Stimulated activated CD8-positive, alpha-beta memory T cell treated with anti-CD3 and anti-CD28 coated beads, Interleukin-7, amount 100 ng/mL, for 24 hours (primary cell): ENCODE measurements around the gene ENO4.

Experiments
- DNase-seq: peaks from one replicate; pipeline ENCODE4 v3.0.0-alpha.2; 2020; ENCODE audit warnings: low read depth

The ENO4 gene, protein sequence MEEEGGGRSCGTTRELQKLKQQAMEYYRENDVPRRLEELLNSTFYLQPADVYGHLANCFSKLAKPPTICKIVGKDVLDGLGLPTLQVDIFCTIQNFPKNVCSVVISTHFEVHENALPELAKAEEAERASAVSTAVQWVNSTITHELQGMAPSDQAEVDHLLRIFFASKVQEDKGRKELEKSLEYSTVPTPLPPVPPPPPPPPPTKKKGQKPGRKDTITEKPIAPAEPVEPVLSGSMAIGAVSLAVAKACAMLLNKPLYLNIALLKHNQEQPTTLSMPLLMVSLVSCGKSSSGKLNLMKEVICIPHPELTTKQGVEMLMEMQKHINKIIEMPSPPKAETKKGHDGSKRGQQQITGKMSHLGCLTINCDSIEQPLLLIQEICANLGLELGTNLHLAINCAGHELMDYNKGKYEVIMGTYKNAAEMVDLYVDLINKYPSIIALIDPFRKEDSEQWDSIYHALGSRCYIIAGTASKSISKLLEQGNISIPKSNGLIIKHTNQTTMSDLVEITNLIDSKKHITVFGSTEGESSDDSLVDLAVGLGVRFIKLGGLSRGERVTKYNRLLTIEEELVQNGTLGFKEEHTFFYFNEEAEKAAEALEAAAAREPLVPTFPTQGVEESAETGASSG

DNA sequence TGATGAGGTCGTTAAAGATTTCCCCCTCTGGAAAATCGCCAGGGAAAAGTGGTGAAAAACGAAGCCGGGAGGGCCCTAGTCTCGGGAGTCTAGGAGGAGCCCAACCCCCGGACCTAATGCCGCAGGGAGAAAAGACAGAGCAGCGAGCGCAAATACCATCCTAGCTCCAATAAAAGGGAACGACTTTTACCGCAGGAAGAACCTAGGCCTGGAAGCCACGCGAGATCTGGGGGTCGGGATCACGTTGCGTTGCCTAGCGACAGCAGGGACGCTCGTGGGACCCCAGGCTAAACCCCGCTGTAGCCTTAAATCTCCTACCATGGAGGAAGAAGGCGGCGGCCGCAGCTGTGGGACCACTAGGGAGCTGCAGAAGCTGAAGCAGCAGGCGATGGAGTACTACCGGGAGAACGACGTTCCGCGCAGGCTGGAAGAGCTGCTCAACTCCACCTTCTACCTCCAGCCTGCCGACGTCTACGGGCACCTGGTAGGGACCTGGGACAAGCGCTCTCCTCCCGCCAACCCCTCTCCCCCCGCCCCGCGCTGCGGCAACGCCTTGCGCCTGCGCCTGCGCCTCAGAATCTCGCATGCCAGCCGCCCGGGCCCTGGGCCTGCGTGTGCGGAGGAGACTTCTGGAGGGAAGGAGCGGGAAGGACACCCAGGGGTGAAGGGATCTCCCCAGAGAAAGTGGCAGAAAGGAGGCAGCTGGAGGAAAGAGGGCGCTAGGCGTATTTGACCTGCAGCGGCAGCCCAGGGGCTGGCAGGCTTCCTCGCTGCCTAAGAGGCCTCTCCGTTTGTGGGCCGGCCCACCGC is at the start of gene ENO4:
ENO4 (plus strand) TSS at position 252 of the 810 bp plus-strand sequence; CDS start at position 320, 68 bp downstream.
- no peak for DNase-seq

GRCh38 chr10:116800286-116800929 is 48.9 kb upstream of the ENO4 start:
- DNase-seq, result no peak

GRCh38 chr10:116801658-116802057 is 47.6 kb upstream of the ENO4 start:
- DNase-seq, result no peak

DNA sequence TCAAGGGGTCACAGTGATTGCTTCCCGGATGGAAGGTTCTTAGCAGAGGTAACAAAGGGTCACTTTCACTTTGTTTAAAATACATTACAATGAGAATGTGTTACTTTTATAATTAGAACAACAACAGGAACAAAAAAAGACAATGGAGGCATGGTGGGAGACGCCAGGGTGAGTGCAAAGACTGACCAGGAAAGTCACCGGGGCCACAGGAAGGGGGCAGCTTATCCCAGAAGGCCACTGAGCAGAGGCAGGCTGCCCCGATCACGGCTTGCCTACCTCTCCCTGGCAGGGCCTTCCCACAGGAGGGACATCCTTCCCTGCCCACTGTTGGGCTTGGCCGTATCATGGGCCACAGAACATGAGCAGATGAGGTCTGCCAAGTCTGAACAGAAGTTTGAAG is 46.8 kb upstream of the ENO4 start:
- DNase-seq, result no peak

- DNase-seq, result no peak
These were observed 46.4 kb upstream of the ENO4 start for GRCh38 chr10:116802876-116803275.

GRCh38 chr10:116803451-116804249 is 45.6 kb upstream of the ENO4 start:
- DNase-seq, result no peak

GRCh38 chr10:116808706-116809105 is 40.6 kb upstream of the ENO4 start:
- no peak for DNase-seq

DNA sequence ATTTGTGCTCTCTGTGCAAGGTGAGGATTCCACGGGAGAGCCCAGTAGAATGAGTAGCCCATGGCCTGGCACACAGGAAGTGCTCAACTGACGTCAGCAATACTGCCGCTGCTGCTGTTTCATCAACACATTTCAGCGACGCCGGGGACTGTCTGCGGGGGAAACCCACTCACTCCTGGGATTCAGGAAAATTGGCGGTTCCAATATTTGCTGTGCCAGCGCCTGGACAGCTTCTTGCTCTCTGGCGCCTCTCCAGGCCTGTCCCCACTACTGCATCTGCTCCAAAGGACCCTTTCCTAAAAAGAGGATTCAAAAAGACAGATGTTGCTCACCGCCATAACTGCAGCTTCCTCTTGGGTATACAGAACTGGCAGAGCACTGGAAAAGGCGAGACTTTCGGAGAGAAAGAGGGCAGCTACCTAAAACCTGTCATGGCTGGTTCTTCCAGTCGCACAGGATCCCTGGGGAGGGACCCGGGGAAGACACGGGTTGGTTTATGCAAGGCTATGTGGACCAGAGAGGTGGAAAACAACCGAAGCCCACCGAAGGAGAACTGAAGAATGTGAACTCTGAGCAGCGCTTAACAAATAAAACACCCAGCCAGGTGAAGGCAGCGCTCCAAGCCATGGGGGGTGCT is 39.7 kb upstream of the ENO4 start:
- no peak for DNase-seq

DNA sequence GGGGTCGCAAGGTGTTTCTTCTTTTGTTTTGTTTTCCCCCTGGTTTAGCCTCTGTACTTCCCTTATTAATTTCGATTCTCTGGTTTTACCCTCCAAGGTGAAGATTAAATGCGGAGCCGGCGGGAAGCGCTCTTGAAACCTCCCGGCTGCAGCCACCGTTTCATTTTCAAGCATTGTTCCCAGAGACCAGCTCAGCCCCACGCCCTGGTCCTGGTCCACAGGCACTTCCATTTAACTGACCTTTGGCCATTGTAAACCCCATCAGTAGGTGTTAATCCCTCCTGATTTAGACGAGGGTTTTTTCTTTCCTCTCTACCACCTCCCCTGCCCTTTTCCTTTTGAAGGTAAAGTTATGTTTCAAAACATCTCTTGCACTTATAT is 39.2 kb upstream of the ENO4 start:
- no peak for DNase-seq

DNA sequence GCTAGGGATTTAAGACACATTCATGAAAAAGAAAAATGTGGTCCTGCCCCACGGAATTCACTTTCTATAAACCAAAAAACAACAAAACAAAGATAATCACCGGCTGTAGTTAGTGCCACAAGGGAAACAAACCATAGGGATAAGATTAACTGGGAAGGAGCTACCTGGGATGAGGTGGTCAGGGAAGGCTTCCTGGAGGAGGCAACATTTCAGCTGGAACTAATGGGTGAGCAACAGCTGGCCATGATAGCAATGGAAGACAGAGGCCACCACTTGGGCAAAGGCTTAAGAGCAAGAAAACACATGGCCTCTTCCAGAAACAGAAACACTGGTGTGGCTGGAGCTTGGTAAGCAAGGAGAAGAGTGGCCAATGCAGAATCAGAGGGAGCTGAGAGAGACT is 38.4 kb upstream of the ENO4 start:
- no peak for DNase-seq

DNA sequence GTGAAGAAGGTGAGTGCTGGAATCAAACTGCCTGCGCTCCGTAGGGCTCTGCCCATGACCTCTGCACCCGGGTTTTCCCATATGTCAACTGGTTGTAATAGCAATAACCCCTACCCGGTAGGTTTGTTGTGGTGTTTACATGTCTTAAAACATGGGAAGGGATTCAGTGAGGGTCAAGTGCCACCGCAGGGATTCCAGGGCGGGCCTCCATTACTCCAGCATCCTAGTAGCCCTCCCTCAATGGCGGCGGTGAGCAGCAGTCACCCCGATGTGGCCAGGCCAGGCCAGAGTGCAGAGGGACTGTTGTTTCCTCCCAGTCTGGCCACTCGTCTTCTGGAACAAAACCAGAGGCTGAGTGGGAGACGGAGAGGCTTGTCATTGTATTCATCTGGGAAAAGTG is 37.6 kb upstream of the ENO4 start:
- no peak for DNase-seq

DNA sequence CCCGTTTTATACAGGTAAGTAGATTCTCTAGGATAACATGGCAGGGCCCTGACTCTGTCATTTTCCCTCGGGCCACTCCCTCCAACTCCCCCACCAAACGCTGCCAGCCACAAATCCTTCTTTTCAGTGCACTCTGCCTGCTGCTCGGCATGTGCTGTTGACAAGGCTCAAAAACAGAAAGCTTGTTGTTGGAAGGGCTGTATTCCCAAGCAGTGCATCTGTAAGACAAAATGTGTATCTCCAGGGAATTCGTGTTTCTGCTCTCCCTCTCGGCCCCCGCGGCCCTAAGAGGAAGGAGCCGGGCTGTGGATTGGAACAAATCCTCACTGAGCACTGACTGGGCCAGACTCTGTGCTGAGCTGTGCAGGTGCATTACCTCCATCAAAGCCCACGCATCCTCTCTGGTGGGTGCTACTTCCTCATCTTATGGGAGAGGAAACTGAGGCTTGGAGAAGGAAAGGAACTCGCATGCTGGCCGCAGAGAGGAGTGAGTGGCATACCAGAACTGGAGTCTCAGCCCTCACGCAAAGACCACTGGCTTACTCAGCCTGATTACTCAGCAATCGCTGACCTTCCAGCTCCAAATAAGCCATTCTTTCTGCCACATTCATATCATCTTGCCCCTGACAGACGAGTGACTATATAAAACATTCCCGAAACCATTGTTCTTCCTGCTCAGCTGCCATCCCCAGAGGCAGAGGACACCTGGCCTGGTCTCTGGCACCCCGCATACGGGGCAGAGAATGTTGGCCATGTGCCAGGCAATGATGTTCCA is 33.5 kb upstream of the ENO4 start:
- no peak for DNase-seq

GRCh38 chr10:116817178-116817577 is 32.1 kb upstream of the ENO4 start:
- no peak for DNase-seq

DNA sequence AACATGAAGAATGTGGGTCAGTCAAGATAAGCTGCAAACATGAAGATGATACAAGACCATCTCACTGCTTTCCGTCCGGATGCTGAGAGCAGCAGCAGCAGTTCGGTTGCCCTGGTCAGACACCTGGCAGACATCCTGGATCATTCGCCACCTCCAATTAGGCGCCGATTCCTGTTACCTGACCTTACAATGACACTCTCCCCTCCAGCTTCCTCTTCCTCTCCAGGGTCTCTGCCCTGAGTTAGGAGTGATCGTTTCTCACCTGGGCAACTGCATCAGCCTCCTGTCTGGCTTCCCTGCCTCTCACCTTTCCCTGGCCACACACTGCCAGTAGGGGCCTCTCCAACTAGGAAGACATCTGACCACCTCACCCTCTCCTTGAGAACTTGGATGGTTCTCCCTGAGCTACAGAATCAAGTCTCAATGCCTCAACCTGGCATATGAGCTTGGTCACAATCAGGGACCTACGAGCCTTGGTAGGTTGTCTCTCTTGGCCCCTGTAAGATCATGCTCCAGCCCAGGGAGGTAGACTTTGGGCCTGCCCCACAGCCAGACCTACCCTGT is 31.4 kb upstream of the ENO4 start:
- DNase-seq, result no peak

DNA sequence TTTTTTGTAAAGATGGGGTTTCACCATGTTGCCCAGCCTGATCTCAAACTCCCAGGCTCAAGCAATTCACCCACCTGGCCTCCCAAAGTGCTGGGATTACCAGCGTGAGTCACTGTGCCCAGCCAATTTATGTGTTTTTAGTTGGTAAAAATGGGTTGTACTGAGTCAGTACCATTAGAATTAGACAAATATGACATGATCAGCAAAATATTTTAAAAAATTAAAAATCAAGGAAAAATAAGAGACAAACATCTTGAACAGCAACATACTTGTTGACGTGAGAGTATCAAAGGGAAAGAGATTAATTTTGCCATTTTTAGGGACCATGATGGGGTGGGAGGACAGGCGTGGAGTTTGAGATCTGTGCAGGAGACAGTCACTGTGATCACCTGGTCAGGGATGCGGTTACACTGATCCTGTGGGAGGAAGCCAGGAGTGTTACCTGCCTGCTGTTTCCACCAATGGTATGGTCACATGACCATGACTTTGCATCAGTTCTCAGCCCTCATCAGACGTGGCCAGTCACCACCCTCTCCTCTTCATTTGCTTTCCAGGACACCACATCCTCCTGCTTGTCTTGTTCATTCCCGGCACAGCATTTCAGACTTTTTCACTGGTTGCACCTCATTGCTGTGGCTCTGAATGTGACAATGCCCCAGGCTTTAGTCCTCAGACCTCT is 29.2 kb upstream of the ENO4 start:
- DNase-seq, result no peak

- DNase-seq, result no peak
These were observed 23.4 kb upstream of the ENO4 start for GRCh38 chr10:116825901-116826300.

DNA sequence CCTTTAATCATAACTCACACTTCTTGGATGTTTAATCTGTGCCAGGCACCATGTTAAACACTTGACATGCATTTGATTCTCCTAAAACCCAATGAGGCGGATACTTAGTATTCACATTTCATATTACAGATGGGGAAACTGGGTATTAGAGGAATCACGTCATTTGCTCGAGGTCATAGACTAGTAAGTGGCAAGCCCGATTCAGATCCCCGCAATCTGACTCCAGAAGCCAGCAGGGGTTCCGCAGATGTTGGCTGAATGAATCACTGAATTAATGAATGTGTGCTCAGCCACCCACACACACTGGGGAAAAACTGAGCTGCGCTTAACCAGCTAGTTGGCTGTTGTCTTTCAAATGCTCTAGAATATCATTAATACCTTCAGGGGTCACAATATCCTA is 22.5 kb upstream of the ENO4 start:
- no peak for DNase-seq

DNA sequence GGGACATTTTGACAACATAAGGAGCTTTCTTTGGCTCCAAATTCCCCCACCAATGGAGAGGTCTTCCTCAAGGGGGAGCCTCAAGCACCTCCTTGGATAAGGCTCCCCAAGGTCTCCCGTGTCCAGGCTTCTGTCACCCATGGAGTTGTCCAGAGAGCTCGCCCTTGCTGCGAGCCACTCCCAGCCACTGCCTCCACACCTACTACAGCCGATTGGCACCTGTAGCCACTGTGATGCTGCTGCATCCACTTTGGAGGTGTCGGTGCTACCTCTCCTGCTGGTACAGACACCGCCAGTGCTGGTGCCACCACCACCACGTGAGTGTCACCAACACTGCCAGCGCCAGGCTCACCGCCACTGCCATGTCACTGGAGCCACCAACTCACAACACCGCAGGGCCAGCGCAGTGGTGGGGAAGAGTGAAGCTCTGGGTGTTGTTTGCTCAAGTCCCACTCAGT is 22.1 kb upstream of the ENO4 start:
- DNase-seq, result no peak

DNA sequence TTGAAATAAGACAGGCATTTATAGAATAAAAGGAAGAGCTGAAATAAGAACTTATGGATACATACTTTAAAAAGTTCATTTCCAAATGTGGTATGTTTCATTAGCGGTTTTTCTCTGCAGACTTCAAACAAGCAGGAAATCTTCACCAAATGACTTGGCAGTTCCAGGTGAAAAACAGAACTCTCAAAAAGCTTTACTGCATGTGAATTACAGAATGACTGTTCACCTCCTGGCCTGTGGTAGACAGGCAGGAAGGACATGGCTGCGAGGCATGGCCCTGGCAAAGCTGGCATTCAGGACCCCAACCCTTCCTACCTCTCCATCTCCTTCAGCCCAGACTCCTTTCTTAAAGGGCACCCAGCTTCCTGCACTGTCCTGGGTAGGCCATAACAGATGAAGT is 21.2 kb upstream of the ENO4 start:
- DNase-seq, result no peak
